ENCODE measurements around the gene CS.

GRCh38 chr12:56221757-56222530 is 78.2 kb downstream of the CS start, which contains the start of gene RNF41:
- no peak for TF ChIP-seq CTCF (IDR thresholded peaks at IDR 0.05; ENCODE audit: insufficient read depth, low read depth, low read length)
- TF ChIP-seq EZH2 (IDR thresholded peaks at IDR 0.05; ENCODE audit: insufficient read depth, low read length) = no peak

All from astrocyte (in vitro differentiated cells and primary cell).